AG04449 (cell line): Measurements from ENCODE around the gene FHOD3.

Experiments
- CTCF ChIA-PET: fragments of 350-600 bp; formaldehyde crosslinking; extraction: SDS; loops from one replicate; lab custom pipeline; 2021; ENCODE audit warnings: antibody characterized with exemption; lab: Yijun Ruan, JAX
- POLR2A ChIA-PET: fragments of 400-600, 350-600 bp; formaldehyde crosslinking; extraction: SDS; loops from one replicate; lab custom pipeline; 2020; ENCODE audit warnings: antibody characterized with exemption, inconsistent platforms; lab: Yijun Ruan, JAX
- DNase-seq: peaks from one replicate; pipeline ENCODE4 v3.0.0-alpha.2; 2010; ENCODE audit warnings: low read depth, low spot score
- H3K4me3 ChIP-seq: 2 replicates; pipeline ENCODE4 v1.5.1; 2011; ENCODE audit warnings: low read depth, mild to moderate bottlenecking, control low read depth, low read length
- TF ChIP-seq, protein P1 (sequence below): IDR thresholded peaks from one replicate; pipeline ENCODE4 v1.5.1; 2011; ENCODE audit warnings: mild to moderate bottlenecking, moderate library complexity, low read length, control low read depth, inconsistent platforms; ENCODE audit not compliant: insufficient read depth; ENCODE audit errors: missing control alignments

Gene FHOD3

DNA sequence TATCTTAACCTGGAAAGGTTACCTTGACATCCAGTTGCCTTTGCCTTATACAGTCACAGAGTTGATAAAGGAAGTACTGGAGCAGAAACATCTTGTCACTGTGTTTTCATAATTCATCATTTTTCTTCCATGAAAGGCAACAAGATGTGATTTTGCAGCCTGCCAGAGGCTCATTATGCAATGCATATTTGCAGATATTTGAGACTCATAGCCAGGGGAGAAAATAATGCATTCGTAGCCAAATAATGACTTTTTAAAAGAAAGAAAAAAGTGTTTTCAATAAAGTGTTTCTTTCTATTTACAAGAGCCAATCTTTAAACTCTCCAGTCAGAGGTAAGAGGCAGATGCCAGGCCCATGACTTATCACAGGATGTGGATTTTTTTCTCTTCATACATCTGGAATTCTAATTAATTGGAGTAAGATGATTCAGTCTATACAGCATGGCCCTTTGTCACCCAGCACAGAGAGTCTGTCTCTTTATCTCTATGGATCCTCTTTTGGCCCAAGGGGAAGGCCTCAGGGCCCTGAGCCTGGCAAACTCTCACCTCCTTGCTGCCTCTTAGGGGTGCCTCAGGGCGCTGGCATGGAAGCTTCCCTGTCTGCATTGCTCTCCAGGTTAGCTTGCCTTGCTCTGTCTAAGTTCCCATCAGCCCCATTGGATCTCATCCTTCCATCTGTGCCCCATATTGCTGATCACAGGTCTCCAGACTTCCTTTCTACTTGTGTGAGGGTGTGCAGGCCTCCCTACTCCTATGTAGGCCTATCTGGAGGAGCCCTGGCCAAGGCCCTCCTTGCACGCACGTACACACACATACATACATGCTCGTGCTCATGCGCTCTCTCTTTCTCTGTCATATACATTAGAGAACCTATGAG is 283.6 kb downstream of the FHOD3 start:
- no peak overlapping the region for H3K4me3 ChIP-seq
- TF ChIP-seq, protein P1, sequence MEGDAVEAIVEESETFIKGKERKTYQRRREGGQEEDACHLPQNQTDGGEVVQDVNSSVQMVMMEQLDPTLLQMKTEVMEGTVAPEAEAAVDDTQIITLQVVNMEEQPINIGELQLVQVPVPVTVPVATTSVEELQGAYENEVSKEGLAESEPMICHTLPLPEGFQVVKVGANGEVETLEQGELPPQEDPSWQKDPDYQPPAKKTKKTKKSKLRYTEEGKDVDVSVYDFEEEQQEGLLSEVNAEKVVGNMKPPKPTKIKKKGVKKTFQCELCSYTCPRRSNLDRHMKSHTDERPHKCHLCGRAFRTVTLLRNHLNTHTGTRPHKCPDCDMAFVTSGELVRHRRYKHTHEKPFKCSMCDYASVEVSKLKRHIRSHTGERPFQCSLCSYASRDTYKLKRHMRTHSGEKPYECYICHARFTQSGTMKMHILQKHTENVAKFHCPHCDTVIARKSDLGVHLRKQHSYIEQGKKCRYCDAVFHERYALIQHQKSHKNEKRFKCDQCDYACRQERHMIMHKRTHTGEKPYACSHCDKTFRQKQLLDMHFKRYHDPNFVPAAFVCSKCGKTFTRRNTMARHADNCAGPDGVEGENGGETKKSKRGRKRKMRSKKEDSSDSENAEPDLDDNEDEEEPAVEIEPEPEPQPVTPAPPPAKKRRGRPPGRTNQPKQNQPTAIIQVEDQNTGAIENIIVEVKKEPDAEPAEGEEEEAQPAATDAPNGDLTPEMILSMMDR: no peak
- no peak for DNase-seq
- POLR2A ChIA-PET: no interaction called here
- CTCF ChIA-PET: interaction anchor here (3.9 kb wide), 1 partner anchor 9 kb away, joined by 23 read pairs; no protein-coding TSS in a partner anchor

GRCh38 chr18:36582988-36583745 is 285.7 kb downstream of the FHOD3 start:
- ChIA-PET CTCF (interaction anchor here (3.9 kb wide), 1 partner anchor 11 kb away, joined by 23 read pairs; no protein-coding TSS in a partner anchor), POLR2A (no interaction called here)
- no peak overlapping the region for H3K4me3 ChIP-seq
- DNase-seq: no peak
- TF ChIP-seq, protein P1: no peak

DNA sequence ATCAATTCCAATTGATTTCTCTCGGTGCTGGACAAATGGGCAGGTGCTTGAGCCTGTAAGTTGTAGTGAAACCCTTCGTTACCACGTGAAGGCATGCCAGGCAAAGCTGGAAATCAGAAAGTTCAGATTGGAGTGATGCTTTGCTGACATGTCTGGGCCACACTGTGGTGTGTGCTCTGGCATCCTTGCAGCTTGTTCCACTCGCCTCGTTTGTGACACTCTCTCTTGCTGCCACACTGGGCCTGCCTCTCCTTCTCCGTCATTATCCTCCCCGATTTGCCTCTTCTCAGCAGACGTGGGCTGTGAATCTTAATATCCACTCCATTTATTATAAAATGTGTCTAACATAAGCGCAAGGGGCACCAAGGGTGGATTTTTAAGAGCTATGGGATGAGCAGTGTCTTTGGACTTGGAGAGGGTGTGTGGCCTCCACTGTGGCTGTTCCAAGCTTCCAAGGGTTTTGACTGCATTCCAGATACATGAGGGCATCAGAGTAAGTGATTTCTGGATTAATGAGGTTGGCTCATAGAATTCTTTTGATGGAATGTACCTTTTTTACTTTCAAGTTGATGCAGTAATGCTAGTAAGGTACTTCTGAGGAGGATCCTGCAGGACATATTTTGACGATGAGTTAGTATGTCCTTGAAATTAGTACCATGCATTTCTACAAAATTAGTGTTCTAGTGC is 292.5 kb downstream of the FHOD3 start:
- ChIA-PET CTCF (interaction anchor here (1.1 to 2.1 kb wide), 6 partner anchors 13 to 495 kb away, joined by 3 to 8 read pairs (median 6); no protein-coding TSS in a partner anchor), POLR2A (no interaction called here)
- DNase-seq: no peak
- no peak overlapping the region for H3K4me3 ChIP-seq
- TF ChIP-seq, protein P1: no peak

- ChIA-PET CTCF (interaction anchor here (1.2 to 2.1 kb wide), 3 partner anchors 14 to 97 kb away, joined by 3 to 8 read pairs (median 7); no protein-coding TSS in a partner anchor), POLR2A (no interaction called here)
- no peak overlapping the region for H3K4me3 ChIP-seq
- TF ChIP-seq, protein P1: no peak
- DNase-seq: no peak
These were observed 293.4 kb downstream of the FHOD3 start for GRCh38 chr18:36590621-36591580.

- no peak for DNase-seq
- no peak overlapping the region for H3K4me3 ChIP-seq
- ChIA-PET CTCF (no interaction called here), POLR2A (no interaction called here)
- TF ChIP-seq, protein P1: no peak
These were observed 294.8 kb downstream of the FHOD3 start for GRCh38 chr18:36592282-36592681.
